ENCODE data around the gene RNF157.

GRCh38 chr17:76235883-76236282 lies 4.4 kb downstream of the RNF157 start:
- TF ChIP-seq JUND (IDR thresholded peaks at IDR 0.05; ENCODE audit: borderline replicate concordance, low read depth, low read length) (no peak), JUND (tag; IDR thresholded peaks at IDR 0.05; ENCODE audit: borderline replicate concordance, low read depth, low read length) (no peak), STAT5A (IDR thresholded peaks at IDR 0.05; ENCODE audit: borderline replicate concordance, low read length) (no peak)
- TF ChIP-seq, protein P1, sequence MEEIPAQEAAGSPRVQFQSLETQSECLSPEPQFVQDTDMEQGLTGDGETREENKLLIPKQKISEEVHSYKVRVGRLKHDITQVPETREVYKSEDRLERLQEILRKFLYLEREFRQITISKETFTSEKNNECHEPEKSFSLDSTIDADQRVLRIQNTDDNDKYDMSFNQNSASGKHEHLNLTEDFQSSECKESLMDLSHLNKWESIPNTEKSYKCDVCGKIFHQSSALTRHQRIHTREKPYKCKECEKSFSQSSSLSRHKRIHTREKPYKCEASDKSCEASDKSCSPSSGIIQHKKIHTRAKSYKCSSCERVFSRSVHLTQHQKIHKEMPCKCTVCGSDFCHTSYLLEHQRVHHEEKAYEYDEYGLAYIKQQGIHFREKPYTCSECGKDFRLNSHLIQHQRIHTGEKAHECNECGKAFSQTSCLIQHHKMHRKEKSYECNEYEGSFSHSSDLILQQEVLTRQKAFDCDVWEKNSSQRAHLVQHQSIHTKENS (CRISPR knock-in tag; IDR thresholded peaks at IDR 0.05): no peak
- TF ChIP-seq, protein P2, sequence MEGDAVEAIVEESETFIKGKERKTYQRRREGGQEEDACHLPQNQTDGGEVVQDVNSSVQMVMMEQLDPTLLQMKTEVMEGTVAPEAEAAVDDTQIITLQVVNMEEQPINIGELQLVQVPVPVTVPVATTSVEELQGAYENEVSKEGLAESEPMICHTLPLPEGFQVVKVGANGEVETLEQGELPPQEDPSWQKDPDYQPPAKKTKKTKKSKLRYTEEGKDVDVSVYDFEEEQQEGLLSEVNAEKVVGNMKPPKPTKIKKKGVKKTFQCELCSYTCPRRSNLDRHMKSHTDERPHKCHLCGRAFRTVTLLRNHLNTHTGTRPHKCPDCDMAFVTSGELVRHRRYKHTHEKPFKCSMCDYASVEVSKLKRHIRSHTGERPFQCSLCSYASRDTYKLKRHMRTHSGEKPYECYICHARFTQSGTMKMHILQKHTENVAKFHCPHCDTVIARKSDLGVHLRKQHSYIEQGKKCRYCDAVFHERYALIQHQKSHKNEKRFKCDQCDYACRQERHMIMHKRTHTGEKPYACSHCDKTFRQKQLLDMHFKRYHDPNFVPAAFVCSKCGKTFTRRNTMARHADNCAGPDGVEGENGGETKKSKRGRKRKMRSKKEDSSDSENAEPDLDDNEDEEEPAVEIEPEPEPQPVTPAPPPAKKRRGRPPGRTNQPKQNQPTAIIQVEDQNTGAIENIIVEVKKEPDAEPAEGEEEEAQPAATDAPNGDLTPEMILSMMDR (IDR thresholded peaks at IDR 0.05 in 2 of 3, conservative IDR thresholded peaks at IDR 0.05 in 1 of 3; ENCODE audit: insufficient read depth in 2 of 3, low read depth in 1 of 3, low read length in 3 of 3): no peak
